Mucosa of descending colon (tissue), 3 donors: ENCODE data around the gene NDC1. TPM values are rescaled to one million over a fixed set of nuclear protein-coding genes. Genes with fewer than 3 reads are reported as not detected.

Source experiments
- ATAC-seq: fragments of 200-7000 bp; cut with Tn5 transposase; one replicate; pipeline ENCODE4 v1.9.1; 2020; ENCODE audit warnings: mild to moderate bottlenecking, moderate library complexity
- DNase-seq, 3 donors: peaks; one replicate each; pipeline ENCODE4 v3.0.0-alpha.2; 2020
- H3K36me3 ChIP-seq: fragments of 200-600 bp; one replicate; pipeline ENCODE4 v1.8.0; 2021; ENCODE audit warnings: low read depth, mild to moderate bottlenecking
- H3K4me1 ChIP-seq: fragments of 200-600 bp; one replicate; pipeline ENCODE4 v1.8.0; 2021; ENCODE audit warnings: low read depth, mild to moderate bottlenecking
- H3K4me3 ChIP-seq: fragments of 200-600 bp; one replicate; pipeline ENCODE4 v1.8.0; 2021; ENCODE audit warnings: mild to moderate bottlenecking
- H3K9me3 ChIP-seq: fragments of 200-600 bp; one replicate; pipeline ENCODE4 v1.8.0; 2021; ENCODE audit warnings: mild to moderate bottlenecking
- intact Hi-C, 2 donors: fragments of 100-400 bp; cut with DNase I in 1 of 2; cut with micrococcal nuclease in 1 of 2; formaldehyde crosslinking; loops; one replicate each; pipeline versions ENCODE4 v1.11.0 to v1.11.1; 2022; cut with DNase I, micrococcal nuclease
- total RNA-seq, 3 donors: library from RNA; stranded (reverse); fragmentation: NEBNext Ultra II Directional in 2 of 3; extraction: Animal tissue kit (Norgen Biotek cat#: 25700) in 2 of 3; gene quantifications; one replicate each; pipeline versions ENCODE4 v1.2.1 to v1.2.4, GENCODE V29; 2021 to 2023
- TF ChIP-seq, protein P1 (sequence below): fragments of 200-600 bp; IDR thresholded peaks from one replicate; pipeline ENCODE4 v1.8.0; 2022; ENCODE audit warnings: antibody characterized with exemption, mild to moderate bottlenecking
- donor health status: DM: no; HTN: no; CAD: no; lungs with moderate emphysema.
- donor health status: DM: no; HTN: no; CAD: no.
- donor health status: DM: no; HTN: yes; CAD: no.

Gene NDC1
- total RNA-seq, 3 donors from 2014 or later, result 9.7 to 23.8 (median 11.0) TPM

GRCh38 chr1:53799141-53799540 is 39.0 kb downstream of the NDC1 start:
- Histone ChIP-seq H3K4me3 (no peak overlapping the region), H3K9me3 (no peaks in the 10 kb centered on the region), H3K4me1 (no peaks in the 10 kb centered on the region), H3K36me3 (no peaks in the 10 kb centered on the region)
- intact Hi-C loops, result no loop called here
- DNase-seq (no peak), ATAC-seq (no peak)
- TF ChIP-seq, protein P1, sequence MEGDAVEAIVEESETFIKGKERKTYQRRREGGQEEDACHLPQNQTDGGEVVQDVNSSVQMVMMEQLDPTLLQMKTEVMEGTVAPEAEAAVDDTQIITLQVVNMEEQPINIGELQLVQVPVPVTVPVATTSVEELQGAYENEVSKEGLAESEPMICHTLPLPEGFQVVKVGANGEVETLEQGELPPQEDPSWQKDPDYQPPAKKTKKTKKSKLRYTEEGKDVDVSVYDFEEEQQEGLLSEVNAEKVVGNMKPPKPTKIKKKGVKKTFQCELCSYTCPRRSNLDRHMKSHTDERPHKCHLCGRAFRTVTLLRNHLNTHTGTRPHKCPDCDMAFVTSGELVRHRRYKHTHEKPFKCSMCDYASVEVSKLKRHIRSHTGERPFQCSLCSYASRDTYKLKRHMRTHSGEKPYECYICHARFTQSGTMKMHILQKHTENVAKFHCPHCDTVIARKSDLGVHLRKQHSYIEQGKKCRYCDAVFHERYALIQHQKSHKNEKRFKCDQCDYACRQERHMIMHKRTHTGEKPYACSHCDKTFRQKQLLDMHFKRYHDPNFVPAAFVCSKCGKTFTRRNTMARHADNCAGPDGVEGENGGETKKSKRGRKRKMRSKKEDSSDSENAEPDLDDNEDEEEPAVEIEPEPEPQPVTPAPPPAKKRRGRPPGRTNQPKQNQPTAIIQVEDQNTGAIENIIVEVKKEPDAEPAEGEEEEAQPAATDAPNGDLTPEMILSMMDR, result no peak

DNA sequence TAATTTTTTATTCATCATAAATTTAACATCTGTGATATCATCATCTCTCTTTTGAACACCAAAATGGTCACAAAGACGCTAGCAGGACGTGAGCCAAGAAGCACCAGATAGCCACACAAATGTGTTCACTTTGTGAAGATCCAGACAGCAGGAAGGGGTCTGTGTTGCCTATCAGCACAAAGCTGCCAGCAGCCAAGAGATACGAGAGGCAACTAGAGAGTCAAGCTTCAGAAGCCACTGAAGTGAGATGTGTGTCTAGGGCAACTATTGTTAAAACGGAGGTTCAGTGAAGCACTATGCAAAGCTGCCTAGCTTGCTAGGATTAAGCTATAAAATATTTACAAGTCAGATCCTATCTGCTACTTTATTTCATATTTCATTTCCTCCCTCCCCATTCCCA is 45.3 kb downstream of the NDC1 start:
- DNase-seq, result no peak
- no peak for ATAC-seq
- H3K4me1 ChIP-seq, result no peaks in the 10 kb centered on the region
- peaks cover 3% of the 10 kb centered on the region for H3K36me3 ChIP-seq
- intact Hi-C loops, result no loop called here
- H3K4me3 ChIP-seq, result no peak overlapping the region
- TF ChIP-seq, protein P1, result no peak
- H3K9me3 ChIP-seq, result no peaks in the 10 kb centered on the region

DNA sequence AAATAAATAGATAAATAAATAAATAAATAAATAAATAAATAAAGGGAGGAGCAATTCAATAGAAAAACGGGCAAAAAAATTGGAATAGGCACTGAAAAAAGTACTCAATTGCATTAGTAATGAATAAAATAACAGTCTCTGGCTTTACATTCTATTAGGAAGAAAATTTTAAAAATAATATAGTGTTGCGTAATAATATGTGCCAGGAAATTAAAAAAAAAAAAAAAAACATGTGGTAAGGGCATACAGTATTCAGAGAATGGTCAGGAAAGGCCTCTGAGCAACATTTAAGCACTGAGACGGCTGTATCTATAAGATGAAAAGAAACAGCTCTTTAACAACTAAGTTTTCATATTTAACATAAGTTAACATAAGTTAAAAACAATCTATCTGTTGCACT is 50.4 kb downstream of the NDC1 start:
- TF ChIP-seq, protein P1, result no peak
- ATAC-seq (no peak), DNase-seq (no peak)
- H3K36me3 ChIP-seq, result no peaks in the 10 kb centered on the region
- intact Hi-C loops, result no loop called here
- H3K4me3 ChIP-seq, result no peak overlapping the region
- no peaks in the 10 kb centered on the region for H3K4me1 ChIP-seq
- H3K9me3 ChIP-seq, result no peaks in the 10 kb centered on the region

GRCh38 chr1:53783056-53783455 is 55.0 kb downstream of the NDC1 start:
- TF ChIP-seq, protein P1, result no peak
- H3K4me3 ChIP-seq, result no peak overlapping the region
- ATAC-seq (no peak), DNase-seq (no peak)
- no peaks in the 10 kb centered on the region for H3K4me1 ChIP-seq
- no peaks in the 10 kb centered on the region for H3K9me3 ChIP-seq
- H3K36me3 ChIP-seq, result no peaks in the 10 kb centered on the region
- intact Hi-C loops, result no loop called here

DNA sequence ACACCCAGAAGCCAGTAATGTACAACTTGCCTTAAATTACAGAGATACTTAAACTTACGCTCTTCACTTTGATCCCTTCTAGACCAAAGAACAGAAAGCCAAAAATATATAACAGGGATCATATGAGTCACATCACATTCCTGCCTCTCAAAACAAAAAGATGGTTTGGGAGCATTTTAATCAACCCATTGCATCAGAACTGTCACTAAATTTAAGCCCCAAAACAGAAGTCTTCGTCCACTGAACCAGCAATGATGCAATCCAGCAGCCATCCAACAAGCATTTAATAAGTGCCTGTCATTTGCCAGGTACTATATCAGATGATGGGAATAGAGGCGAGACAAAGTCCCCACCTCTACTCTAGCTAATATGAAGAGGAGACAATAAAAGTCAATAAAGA is 56.4 kb downstream of the NDC1 start:
- no peak for DNase-seq
- Histone ChIP-seq H3K4me3 (no peak overlapping the region), H3K4me1 (no peaks in the 10 kb centered on the region), H3K36me3 (no peaks in the 10 kb centered on the region), H3K9me3 (no peaks in the 10 kb centered on the region)
- TF ChIP-seq, protein P1, result no peak
- no peak for ATAC-seq
- intact Hi-C loops, result no loop called here

DNA sequence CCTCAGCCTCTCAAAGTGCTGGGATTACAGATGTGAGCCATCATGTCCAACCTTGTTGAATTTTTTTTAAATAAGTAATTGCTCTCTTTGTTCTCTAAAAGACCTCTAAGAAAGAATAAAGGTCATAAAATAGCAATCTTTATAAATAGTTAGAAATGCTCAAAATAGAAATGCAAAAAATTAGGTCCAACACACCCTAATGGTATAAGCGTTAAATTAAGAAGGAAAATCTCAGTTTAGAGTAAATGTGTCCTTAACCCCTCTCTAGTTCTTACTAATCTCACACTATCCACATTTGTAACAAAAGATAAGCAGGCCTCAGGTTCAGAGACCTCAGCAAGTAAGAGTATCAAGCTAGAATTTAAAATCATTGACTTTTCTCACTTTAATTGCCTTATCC is 60.8 kb downstream of the NDC1 start:
- DNase-seq, result no peak
- Histone ChIP-seq H3K4me3 (no peak overlapping the region), H3K4me1 (no peaks in the 10 kb centered on the region), H3K9me3 (no peaks in the 10 kb centered on the region), H3K36me3 (no peaks in the 10 kb centered on the region)
- no peak for ATAC-seq
- TF ChIP-seq, protein P1, result no peak
- intact Hi-C loops, result no loop called here
